ENCODE measurements around the gene SLC5A3.

Gene SLC5A3

DNA sequence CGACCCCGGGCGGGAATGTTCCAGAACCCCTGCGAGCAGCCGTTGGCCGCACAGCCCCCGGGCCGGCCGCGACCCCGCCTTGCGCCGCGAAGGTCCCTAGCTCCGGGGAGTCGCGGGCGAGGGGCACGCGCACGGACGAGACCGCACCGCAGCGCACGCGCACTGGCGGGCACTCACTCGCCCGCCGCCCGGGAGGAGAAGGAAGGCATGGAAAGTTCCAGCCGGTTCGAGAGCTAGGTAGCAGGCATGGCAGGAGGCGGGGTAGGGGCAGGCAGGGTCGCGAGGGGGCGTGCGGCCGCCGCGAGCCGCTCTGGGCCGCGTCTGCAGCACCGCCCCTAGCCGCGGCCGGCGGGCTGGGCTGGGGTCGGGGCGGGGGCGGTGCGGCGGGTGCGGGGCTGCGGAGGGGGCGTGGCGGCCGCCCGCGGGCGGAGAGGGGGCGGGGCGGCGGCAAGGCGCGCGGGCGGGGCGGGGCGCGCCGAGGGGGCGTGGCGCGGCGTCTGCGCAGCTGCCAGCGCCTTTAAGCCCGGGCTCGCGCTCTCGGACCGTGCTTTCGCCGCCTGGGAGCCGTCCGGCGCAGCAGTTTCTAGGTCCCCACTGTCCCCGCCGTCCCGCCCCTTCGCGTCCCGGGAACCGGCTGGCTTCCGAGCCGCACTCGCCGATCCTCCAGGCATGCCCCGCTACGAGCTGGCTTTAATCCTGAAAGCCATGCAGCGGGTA is at the start of gene SLC5A3, which contains the start of gene MRPS6:
Gene SLC5A3 (plus strand): TSS at position 547 of the 717 bp plus-strand sequence. CDS start 21,621 bp downstream, outside the sequence.
Gene MRPS6 (plus strand): TSS at position 547 of the 717 bp plus-strand sequence. CDS start 123 bp downstream, at position 670.
- peak; percentile 90 for DNase-seq

GRCh38 chr21:34023691-34024373 is 49.5 kb upstream of the SLC5A3 start:
- no peak for DNase-seq

DNA sequence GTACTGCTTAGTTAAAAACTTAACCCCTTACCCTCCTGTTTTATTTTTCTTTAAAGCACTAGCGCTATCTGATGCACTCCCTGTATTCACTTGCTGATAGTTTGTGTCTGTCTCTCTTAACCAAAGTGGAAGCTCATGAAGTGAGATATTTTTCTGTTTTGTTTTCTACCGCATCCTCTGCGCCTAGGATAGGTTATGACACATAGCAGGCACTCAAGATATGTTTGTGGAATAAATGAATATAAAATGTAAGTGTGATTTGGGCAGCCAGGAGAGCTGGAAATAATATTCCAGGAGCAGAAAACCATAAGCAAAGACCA is 49.0 kb upstream of the SLC5A3 start:
- DNase-seq = no peak

DNA sequence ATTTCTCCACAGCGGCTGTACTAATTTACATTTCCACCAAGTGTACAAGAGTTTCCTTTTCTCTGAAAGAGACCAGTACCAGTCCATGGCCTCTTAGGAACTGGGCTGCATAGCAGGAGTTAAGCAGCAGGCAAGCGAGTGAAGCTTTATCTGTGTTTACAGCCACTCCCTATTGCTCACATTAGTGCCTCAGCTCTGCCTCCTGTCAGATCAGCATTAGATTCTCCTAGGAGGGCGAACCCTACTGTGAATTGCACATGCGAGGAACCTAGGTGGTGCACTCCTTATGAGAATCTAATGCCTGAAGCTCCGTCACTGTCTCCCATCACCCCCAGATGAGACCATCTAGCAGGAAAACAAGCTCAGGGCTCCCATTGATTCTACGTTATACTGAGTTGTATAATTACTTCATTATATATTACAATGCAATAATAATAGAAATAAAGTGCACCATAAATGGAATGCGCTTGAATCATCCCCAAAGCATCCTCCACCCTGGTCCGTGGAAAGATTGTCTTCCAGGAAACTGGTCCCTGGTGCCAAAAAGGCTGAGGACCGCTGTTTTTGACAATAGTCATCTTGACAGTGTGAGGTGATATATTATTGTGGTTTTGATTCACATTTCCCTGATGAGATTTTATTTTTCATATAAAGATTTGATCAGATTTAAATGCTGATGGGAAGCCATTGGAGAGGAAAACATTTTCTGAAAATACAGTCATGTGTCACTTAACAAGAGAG is 45.5 kb upstream of the SLC5A3 start:
- DNase-seq = no peak

DNA sequence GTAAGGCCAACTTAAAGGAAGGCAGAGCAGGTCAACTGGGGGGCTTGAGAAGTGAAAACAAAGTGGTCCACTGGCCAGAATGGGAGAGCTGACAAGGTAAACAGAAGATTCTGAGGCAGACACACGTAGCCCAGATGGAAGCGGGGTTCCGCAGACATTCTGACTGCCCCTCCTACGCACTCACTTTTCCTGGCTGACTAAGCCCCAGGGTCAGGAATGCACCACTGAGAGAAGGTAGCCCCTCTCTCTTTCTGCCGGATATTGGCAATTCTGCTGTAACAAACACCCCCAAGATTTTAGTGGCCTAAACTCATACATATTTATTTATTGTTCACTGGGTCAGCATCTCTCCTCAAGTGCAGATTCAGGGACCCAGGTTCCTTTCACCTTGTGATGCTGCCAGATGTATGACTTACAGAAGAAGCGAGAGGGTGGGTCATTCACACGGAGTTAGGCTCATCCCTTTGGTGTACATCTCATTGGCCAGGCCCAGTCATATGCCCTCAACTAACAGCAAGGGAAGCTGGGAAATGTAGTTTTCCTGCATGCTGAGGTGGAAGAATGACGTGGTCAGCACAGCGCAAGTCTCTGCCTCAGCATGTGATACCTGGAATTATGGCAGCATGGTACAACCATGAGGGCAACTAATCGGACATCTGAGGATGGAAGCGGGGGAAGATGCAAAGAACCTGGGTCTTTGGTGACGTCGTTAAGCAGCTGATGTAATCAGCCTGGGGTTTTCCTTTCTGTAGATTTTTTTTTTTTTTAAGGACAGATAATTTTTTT is 43.4 kb upstream of the SLC5A3 start:
- no peak for DNase-seq

- DNase-seq = no peak
Measured at GRCh38 chr21:34031835-34032370, 41.5 kb upstream of the SLC5A3 start.

GRCh38 chr21:34034369-34035014 is 38.9 kb upstream of the SLC5A3 start:
- no peak for DNase-seq

DNA sequence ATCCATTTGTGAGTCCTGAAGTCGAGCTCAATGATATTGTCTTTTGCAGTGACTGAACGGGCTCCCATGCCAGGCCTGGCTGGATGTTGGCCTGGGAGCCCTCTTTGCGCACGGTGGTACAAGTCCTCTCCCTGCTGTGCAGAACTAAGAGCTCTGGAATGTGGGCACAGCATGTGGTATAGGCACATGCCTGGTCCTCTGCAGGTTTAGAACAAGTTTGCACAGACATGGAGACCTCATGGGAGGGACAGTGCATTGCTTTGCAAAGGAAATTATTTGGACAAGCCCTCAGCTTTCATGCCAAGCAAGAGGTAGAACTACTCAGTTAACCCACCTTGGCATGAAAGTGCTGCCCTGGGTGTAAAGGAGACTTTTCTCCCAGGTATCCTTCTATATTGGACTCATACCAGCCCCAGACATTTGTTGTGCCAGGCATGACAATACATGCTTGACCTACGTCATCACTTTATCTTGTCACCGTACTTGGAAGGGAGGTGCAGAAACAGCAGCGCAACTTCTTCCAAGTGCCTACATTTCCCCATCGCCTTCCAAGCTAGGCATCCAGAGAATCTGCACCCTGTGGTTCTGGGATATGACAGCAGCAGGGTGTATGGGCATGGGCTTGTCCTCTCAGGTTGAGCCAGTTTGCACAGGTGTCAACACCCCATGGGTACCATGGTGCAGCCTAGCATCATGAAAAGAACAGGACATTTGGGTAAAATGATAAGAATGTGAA is 37.6 kb upstream of the SLC5A3 start:
- no peak for DNase-seq

- DNase-seq = no peak
Measured at GRCh38 chr21:34037009-34037795, 36.2 kb upstream of the SLC5A3 start.

- no peak for DNase-seq
Measured at GRCh38 chr21:34039678-34040382, 33.5 kb upstream of the SLC5A3 start.

GRCh38 chr21:34042735-34043134 is 30.6 kb upstream of the SLC5A3 start:
- no peak for DNase-seq

GRCh38 chr21:34043333-34043732 is 30.0 kb upstream of the SLC5A3 start:
- no peak for DNase-seq

DNA sequence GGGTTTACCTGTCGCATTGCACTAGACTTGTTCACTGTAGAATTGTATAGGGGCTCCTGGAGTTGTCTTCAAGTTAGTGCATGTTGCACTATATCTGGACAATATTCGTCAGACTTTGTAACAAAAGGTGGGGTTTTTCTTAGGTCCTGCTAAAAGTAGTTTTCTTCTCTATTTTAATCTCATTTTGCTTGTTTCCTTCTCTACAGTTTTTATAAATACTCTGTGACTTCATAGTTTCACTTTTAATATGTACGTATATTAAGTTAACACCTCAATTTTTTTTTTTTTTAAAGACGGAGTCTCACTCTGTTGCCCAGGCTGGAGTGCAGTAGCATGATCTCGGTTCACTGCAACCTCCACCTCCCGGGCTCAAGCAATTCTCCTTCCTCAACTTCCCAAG is 26.5 kb upstream of the SLC5A3 start:
- no peak for DNase-seq

DNA sequence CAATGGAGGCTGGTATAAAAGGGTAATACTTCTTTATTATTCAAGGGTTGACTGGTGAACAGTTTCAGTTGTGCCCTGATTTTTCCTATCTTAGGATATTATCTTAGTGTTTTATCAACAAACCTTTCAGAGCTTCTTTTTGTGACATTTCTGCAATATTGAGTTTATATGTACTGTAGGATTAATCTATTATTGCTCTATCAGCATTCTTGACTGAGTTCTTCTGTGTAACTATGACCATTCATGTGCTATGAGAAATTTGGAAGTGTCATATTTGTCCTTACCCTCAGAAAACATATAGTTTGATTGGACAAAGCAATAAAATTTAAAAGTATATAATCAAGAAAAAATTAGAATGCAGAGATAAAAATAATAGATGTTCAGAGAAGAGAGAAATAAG is 25.5 kb upstream of the SLC5A3 start:
- DNase-seq = no peak

- no peak for DNase-seq
Measured at GRCh38 chr21:34052171-34052570, 21.2 kb upstream of the SLC5A3 start.

GRCh38 chr21:34054259-34054658 is 19.1 kb upstream of the SLC5A3 start:
- no peak for DNase-seq

GRCh38 chr21:34055615-34056014 is 17.8 kb upstream of the SLC5A3 start:
- no peak for DNase-seq

DNA sequence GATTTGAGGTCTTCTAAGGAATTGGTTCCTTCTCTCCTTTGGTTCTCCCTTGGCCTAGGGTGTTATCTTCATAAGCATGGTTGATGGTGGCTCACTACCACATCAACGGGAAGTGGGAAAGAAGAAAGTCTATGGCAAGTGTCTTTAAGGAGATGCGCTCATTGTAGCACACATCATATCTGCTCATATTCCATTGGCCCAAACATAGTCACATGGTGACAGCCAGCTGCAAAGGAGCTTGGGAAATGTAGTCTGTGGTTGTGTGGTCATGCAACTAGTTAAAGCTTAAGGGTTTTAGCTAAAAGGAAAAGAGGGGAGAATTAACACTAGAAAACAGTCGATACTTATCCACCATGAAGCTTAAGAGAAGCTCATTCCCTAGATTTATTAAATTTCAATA is 11.4 kb upstream of the SLC5A3 start:
- DNase-seq = no peak

DNA sequence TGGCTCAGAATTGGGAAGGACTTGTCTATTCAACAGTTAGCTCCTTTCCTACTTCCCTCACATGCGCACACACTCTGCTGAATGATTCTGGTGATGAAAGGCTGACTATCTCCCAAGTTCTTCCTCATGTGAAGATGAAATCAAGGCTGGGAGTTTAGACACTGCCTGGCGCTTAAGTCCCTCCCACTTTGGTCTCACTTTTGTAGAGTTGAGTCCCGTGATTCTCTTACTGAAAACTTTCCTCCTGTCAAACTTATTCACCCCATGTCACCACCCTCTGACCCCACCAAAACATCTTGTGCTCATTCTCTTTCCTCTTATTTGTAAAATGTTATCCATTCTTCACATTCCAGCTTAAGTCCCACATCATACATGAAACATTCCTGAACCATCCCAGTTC is 8.4 kb upstream of the SLC5A3 start:
- DNase-seq = no peak

GRCh38 chr21:34071683-34072082 is 1.7 kb upstream of the SLC5A3 start:
- DNase-seq = no peak

All from left hindlimb (tissue), 1 donor.